Measurements from ENCODE around the gene SH3RF2.
"Not testable (repeated sequence)": the region's sequence is repeated elsewhere in the genome, so short reads cannot be mapped to it uniquely, and the experiment has no call there.

The SH3RF2 gene

GRCh38 chr5:145953202-145953601 is 16.8 kb downstream of the SH3RF2 start:
- DNase-seq, result no peak

- not testable (repeated sequence) for DNase-seq
Observed at GRCh38 chr5:145954140-145954539, 17.8 kb downstream of the SH3RF2 start.

GRCh38 chr5:145957388-145957787 is 21.0 kb downstream of the SH3RF2 start:
- no peak for DNase-seq

- no peak for DNase-seq
Observed at GRCh38 chr5:145958436-145958835, 22.1 kb downstream of the SH3RF2 start.

GRCh38 chr5:145960166-145960565 is 23.8 kb downstream of the SH3RF2 start:
- no peak for DNase-seq

- no peak for DNase-seq
Observed at GRCh38 chr5:145960848-145961600, 24.6 kb downstream of the SH3RF2 start.

GRCh38 chr5:145962001-145962400 is 25.6 kb downstream of the SH3RF2 start:
- DNase-seq, result no peak

- not testable (repeated sequence) for DNase-seq
Observed at GRCh38 chr5:145964008-145964407, 27.6 kb downstream of the SH3RF2 start.

GRCh38 chr5:145965804-145966203 is 29.4 kb downstream of the SH3RF2 start:
- no peak for DNase-seq

GRCh38 chr5:145967296-145967695 is 30.9 kb downstream of the SH3RF2 start:
- no peak for DNase-seq

- no peak for DNase-seq
Observed at GRCh38 chr5:145968970-145969713, 32.8 kb downstream of the SH3RF2 start.

- no peak for DNase-seq
Observed at GRCh38 chr5:145969714-145970092, 33.3 kb downstream of the SH3RF2 start.

GRCh38 chr5:145971108-145971507 is 34.7 kb downstream of the SH3RF2 start:
- DNase-seq, result no peak

GRCh38 chr5:145971701-145972100 is 35.3 kb downstream of the SH3RF2 start:
- no peak for DNase-seq

GRCh38 chr5:145975001-145975360 is 38.6 kb downstream of the SH3RF2 start:
- no peak for DNase-seq

GRCh38 chr5:145975361-145976066 is 39.1 kb downstream of the SH3RF2 start:
- DNase-seq, result no peak

GRCh38 chr5:145976431-145977155 is 40.2 kb downstream of the SH3RF2 start:
- no peak for DNase-seq

GRCh38 chr5:145978171-145978570 is 41.8 kb downstream of the SH3RF2 start:
- DNase-seq, result no peak

GRCh38 chr5:145978708-145979107 is 42.3 kb downstream of the SH3RF2 start:
- DNase-seq, result no peak

- no peak for DNase-seq
Observed at GRCh38 chr5:145979270-145980223, 43.2 kb downstream of the SH3RF2 start.

- DNase-seq, result no peak
Observed at GRCh38 chr5:145980259-145980658, 43.9 kb downstream of the SH3RF2 start.

- no peak for DNase-seq
Observed at GRCh38 chr5:145980718-145981117, 44.3 kb downstream of the SH3RF2 start.

Data from activated naive CD4-positive, alpha-beta T cell treated with anti-CD3 and anti-CD28 coated beads, Interleukin-2, amount 50 U/mL, for 16 hours (primary cell).